ENCODE measurements around the gene SV2C. TPM values are rescaled to one million over a fixed set of nuclear protein-coding genes. Genes with fewer than 3 reads are reported as not detected.
"Not testable (repeated sequence)": the region's sequence is repeated elsewhere in the genome, so short reads cannot be mapped to it uniquely, and the experiment has no call there.

SV2C gene
- total RNA-seq, 1 donor from 2014 or later, result 0.32 TPM

GRCh38 chr5:76081811-76082771 is 1.1 kb upstream of the SV2C start:
- intact Hi-C loops (cut with DNase I), result no loop called here
- ATAC-seq (peak in 1 of 2 donors; percentile 7), DNase-seq (peak; percentile 43)
- H3K27me3 ChIP-seq (ENCODE audit: low read depth), result peaks cover 71% of the 10 kb centered on the region
- H3K4me1 ChIP-seq, result peaks cover 26% of the 10 kb centered on the region
- no peak for TF ChIP-seq CTCF (IDR thresholded peaks at IDR 0.05)
- H3K9me3 ChIP-seq, result no peaks in the 10 kb centered on the region
- peak overlapping the region; percentile 14 for H3K4me3 ChIP-seq
- no peak overlapping the region for H3K27ac ChIP-seq
- no peaks in the 10 kb centered on the region for H3K36me3 ChIP-seq

GRCh38 chr5:76083555-76084495 is 642 bp downstream of the SV2C start:
- ATAC-seq (no peak), DNase-seq (no peak)
- no peak for TF ChIP-seq CTCF (IDR thresholded peaks at IDR 0.05)
- Histone ChIP-seq H3K4me1 (peaks cover 26% of the 10 kb centered on the region), H3K36me3 (no peaks in the 10 kb centered on the region), H3K27me3 (ENCODE audit: low read depth) (peaks cover 65% of the 10 kb centered on the region), H3K9me3 (no peaks in the 10 kb centered on the region), H3K4me3 (peak overlapping the region; percentile 34), H3K27ac (no peak overlapping the region)
- intact Hi-C loops (cut with DNase I), result no loop called here

- peak overlapping the region; percentile 34 for H3K4me3 ChIP-seq
- no peaks in the 10 kb centered on the region for H3K9me3 ChIP-seq
- H3K4me1 ChIP-seq, result peaks cover 26% of the 10 kb centered on the region
- intact Hi-C loops (cut with DNase I), result no loop called here
- DNase-seq, result no peak
- ATAC-seq, result no peak
- peaks cover 56% of the 10 kb centered on the region for H3K27me3 ChIP-seq (ENCODE audit: low read depth)
- H3K27ac ChIP-seq, result no peak overlapping the region
- no peaks in the 10 kb centered on the region for H3K36me3 ChIP-seq
- TF ChIP-seq CTCF (IDR thresholded peaks at IDR 0.05), result no peak
Observed at GRCh38 chr5:76084496-76085242, 1.5 kb downstream of the SV2C start.

- Histone ChIP-seq H3K4me1 (peaks cover 26% of the 10 kb centered on the region), H3K27ac (no peak overlapping the region), H3K9me3 (no peaks in the 10 kb centered on the region), H3K27me3 (ENCODE audit: low read depth) (peaks cover 56% of the 10 kb centered on the region), H3K4me3 (peak overlapping the region; percentile 34), H3K36me3 (no peaks in the 10 kb centered on the region)
- intact Hi-C loops (cut with DNase I), result no loop called here
- no peak for TF ChIP-seq CTCF (IDR thresholded peaks at IDR 0.05)
- no peak for DNase-seq
- ATAC-seq, result no peak
Observed at GRCh38 chr5:76085243-76085579, 2.0 kb downstream of the SV2C start.

- no peak for DNase-seq
- H3K27me3 ChIP-seq (ENCODE audit: low read depth), result peaks cover 51% of the 10 kb centered on the region
- no peak for TF ChIP-seq CTCF (IDR thresholded peaks at IDR 0.05)
- H3K27ac ChIP-seq, result no peak overlapping the region
- intact Hi-C loops (cut with DNase I), result no loop called here
- H3K9me3 ChIP-seq, result no peaks in the 10 kb centered on the region
- H3K4me1 ChIP-seq, result peaks cover 26% of the 10 kb centered on the region
- H3K4me3 ChIP-seq, result no peak overlapping the region
- H3K36me3 ChIP-seq, result no peaks in the 10 kb centered on the region
- no peak for ATAC-seq
Observed at GRCh38 chr5:76086095-76086494, 2.9 kb downstream of the SV2C start.

GRCh38 chr5:76089156-76089555 is 6.0 kb downstream of the SV2C start:
- H3K9me3 ChIP-seq; H3K4me3 ChIP-seq; H3K36me3 ChIP-seq; H3K4me1 ChIP-seq; DNase-seq; H3K27ac ChIP-seq; ATAC-seq; intact Hi-C loops (cut with DNase I): not testable (repeated sequence)
- H3K27me3 ChIP-seq (ENCODE audit: low read depth), result peaks cover 21% of the 10 kb centered on the region
